Liver (tissue), 9 donors: Measurements from ENCODE around the gene DOCK2. TPM values are rescaled to one million over a fixed set of nuclear protein-coding genes. Genes with fewer than 3 reads are reported as not detected.

ENCODE experiments used
- DNase-seq: peaks from one replicate; pipeline ENCODE4 v3.0.0-alpha.2; 2017; ENCODE audit warnings: low spot score
- H3K27ac ChIP-seq, 2 donors: one replicate each; pipeline ENCODE4 v1.7.0; 2013; ENCODE audit warnings: inconsistent platforms in 2 of 2, low read length in 2 of 2, control low read depth in 1 of 2, low read depth in 1 of 2, mild to moderate bottlenecking in 1 of 2
- H3K27me3 ChIP-seq, 4 donors: one replicate each; pipeline versions ENCODE4 v1.6.1 to v1.7.0; 2013; ENCODE audit warnings: low read length in 3 of 4, inconsistent platforms in 1 of 4, mild to moderate bottlenecking in 1 of 4, moderate library complexity in 1 of 4; ENCODE audit not compliant: control insufficient read depth in 4 of 4, insufficient read depth in 4 of 4
- H3K36me3 ChIP-seq, 4 donors: one replicate each; pipeline versions ENCODE4 v1.6.1 to v1.7.0; 2013; ENCODE audit warnings: low read length in 3 of 4, mild to moderate bottlenecking in 3 of 4, low read depth in 1 of 4, moderate library complexity in 1 of 4; ENCODE audit not compliant: control insufficient read depth in 4 of 4, insufficient read depth in 3 of 4
- H3K4me1 ChIP-seq, 4 donors: one replicate each; pipeline versions ENCODE4 v1.6.1 to v1.7.0; 2013; ENCODE audit warnings: low read length in 3 of 4, mild to moderate bottlenecking in 3 of 4, moderate library complexity in 1 of 4; ENCODE audit not compliant: control insufficient read depth in 4 of 4, insufficient read depth in 4 of 4
- H3K4me3 ChIP-seq, 3 donors: one replicate each; pipeline versions ENCODE4 v1.6.1 to v1.7.0; 2013; ENCODE audit warnings: low read length in 3 of 3, control low read depth in 1 of 3, low read depth in 1 of 3, mild to moderate bottlenecking in 1 of 3
- H3K9ac ChIP-seq, 2 donors: one replicate each; pipeline ENCODE4 v1.7.0; 2013; ENCODE audit warnings: low read length in 2 of 2, mild to moderate bottlenecking in 2 of 2, moderate library complexity in 2 of 2, control low read depth in 1 of 2, low read depth in 1 of 2
- H3K9me3 ChIP-seq, 4 donors: one replicate each; pipeline versions ENCODE4 v1.6.1 to v1.7.0; 2013; ENCODE audit warnings: low read length in 3 of 4; ENCODE audit not compliant: control insufficient read depth in 4 of 4
- ATF3 ChIP-seq: IDR thresholded peaks from 2 replicates; pipeline ENCODE4 v1.6.1; 2016; ENCODE audit warnings: antibody characterized with exemption
- EGR1 ChIP-seq, 2 donors: IDR thresholded peaks; 2 replicates each; pipeline ENCODE4 v1.6.1; 2016 to 2018; ENCODE audit warnings: antibody characterized with exemption in 2 of 2, low read depth in 2 of 2
- FOXA1 ChIP-seq: IDR thresholded peaks from 2 replicates; pipeline ENCODE4 v1.6.1; 2016; ENCODE audit warnings: antibody characterized with exemption
- FOXA2 ChIP-seq: IDR thresholded peaks from 2 replicates; pipeline ENCODE4 v1.6.1; 2016; ENCODE audit warnings: antibody characterized with exemption
- GABPA ChIP-seq, 2 donors: IDR thresholded peaks in 1 of 2; conservative IDR thresholded peaks in 1 of 2; 2 replicates each; pipeline ENCODE4 v1.6.1; 2016; ENCODE audit warnings: antibody characterized with exemption in 2 of 2, mild to moderate bottlenecking in 1 of 2, moderate library complexity in 1 of 2
- HNF4A ChIP-seq, 2 donors: conservative IDR thresholded peaks; 2 replicates each; pipeline ENCODE4 v1.6.1; 2016; ENCODE audit warnings: antibody characterized with exemption in 2 of 2, mild to moderate bottlenecking in 2 of 2
- HNF4G ChIP-seq: IDR thresholded peaks from 2 replicates; pipeline ENCODE4 v1.6.1; 2016; ENCODE audit warnings: antibody characterized with exemption
- JUND ChIP-seq, 2 donors: IDR thresholded peaks; 2 replicates each; pipeline ENCODE4 v1.6.1; 2016; ENCODE audit warnings: antibody characterized with exemption in 2 of 2
- MAX ChIP-seq: IDR thresholded peaks from 2 replicates; pipeline ENCODE4 v1.6.1; 2016; ENCODE audit warnings: antibody characterized with exemption
- NR2F2 ChIP-seq: IDR thresholded peaks from 2 replicates; pipeline ENCODE4 v1.6.1; 2016; ENCODE audit warnings: antibody characterized with exemption
- RAD21 ChIP-seq, 2 donors: IDR thresholded peaks; 2 replicates each; pipeline ENCODE4 v1.6.1; 2016; ENCODE audit warnings: antibody characterized with exemption in 2 of 2, mild to moderate bottlenecking in 2 of 2
- REST ChIP-seq: IDR thresholded peaks from 2 replicates; pipeline ENCODE4 v1.6.1; 2016; ENCODE audit warnings: antibody characterized with exemption, mild to moderate bottlenecking
- RXRA ChIP-seq, 2 donors: IDR thresholded peaks; 2 replicates each; pipeline ENCODE4 v1.6.1; 2017 to 2018; ENCODE audit warnings: antibody characterized with exemption in 2 of 2, mild to moderate bottlenecking in 1 of 2
- SP1 ChIP-seq: IDR thresholded peaks from 2 replicates; pipeline ENCODE4 v1.6.1; 2018; ENCODE audit warnings: antibody characterized with exemption, mild to moderate bottlenecking
- TAF1 ChIP-seq: conservative IDR thresholded peaks from 2 replicates; pipeline ENCODE4 v1.6.1; 2016; ENCODE audit warnings: antibody characterized with exemption, mild to moderate bottlenecking
- YY1 ChIP-seq: IDR thresholded peaks from 2 replicates; pipeline ENCODE4 v1.6.1; 2016; ENCODE audit warnings: antibody characterized with exemption, mild to moderate bottlenecking
- ZBTB33 ChIP-seq: IDR thresholded peaks from 2 replicates; pipeline ENCODE4 v1.6.1; 2016; ENCODE audit warnings: antibody characterized with exemption
- WGBS: extraction: QIAGEN DNeasy Blood & Tissue Kit; methylation state at CpG from one replicate; pipeline ENCODE4 v1.1.7; 2013; 5-methylcytosine and 5-hydroxymethylcytosine counted together
- polyA plus RNA-seq, 2 donors: library from polyadenylated mRNA; stranded (reverse) in 1 of 2; unstranded in 1 of 2; fragments of 200-250 nt in 1 of 2; fragments of >200 nt in 1 of 2; fragmentation: Nextera tagmentation in 1 of 2; extraction: Ambion mirVana in 1 of 2; gene quantifications; one replicate each; pipeline versions ENCODE4 v1.2.1 to v1.2.3, GENCODE V29; 2013 to 2015
- total RNA-seq, 2 donors: library from RNA; depleted of rRNA; stranded (reverse); fragments of >200 nt; gene quantifications; one replicate each; pipeline ENCODE4 v1.2.3, GENCODE V29; 2014
- donor health status: healthy.
- donor health status: healthy.
- donor health status: healthy.
- donor health status: healthy.
- donor health status: healthy.

DOCK2 gene
- total and polyA plus RNA-seq, 4 donors = 2.3 to 26.6 (median 8.2) TPM

- WGBS = 52% methylated on average over 1 of the region's 1 CpG
- Histone ChIP-seq H3K27me3 (peaks cover 0 to 3% (median under 1%) of the 10 kb centered on the region in 4 donors), H3K9me3 (no peaks in the 10 kb centered on the region), H3K4me1 (no peaks in the 10 kb centered on the region), H3K4me3 (no peak overlapping the region), H3K9ac (no peak overlapping the region), H3K36me3 (no peaks in the 10 kb centered on the region), H3K27ac (no peak overlapping the region)
- no peak for DNase-seq
- TF ChIP-seq YY1 = no peak
- no peak for TF ChIP-seq MAX
- TF ChIP-seq FOXA1 = no peak
- no peak for TF ChIP-seq RAD21 (IDR thresholded peaks at IDR 0.05)
- no peak for TF ChIP-seq RXRA (IDR thresholded peaks at IDR 0.05)
- no peak for TF ChIP-seq NR2F2
- no peak for TF ChIP-seq GABPA (IDR thresholded peaks at IDR 0.05 in 1 of 2, conservative IDR thresholded peaks at IDR 0.05 in 1 of 2)
- TF ChIP-seq REST = no peak
- no peak for TF ChIP-seq HNF4G
- TF ChIP-seq TAF1 = no peak
- TF ChIP-seq EGR1 (IDR thresholded peaks at IDR 0.05; ENCODE audit: low read depth in 2 of 2) = no peak
- TF ChIP-seq SP1 = no peak
- no peak for TF ChIP-seq FOXA2
- no peak for TF ChIP-seq ATF3
- TF ChIP-seq ZBTB33 = no peak
- no peak for TF ChIP-seq JUND (IDR thresholded peaks at IDR 0.05)
Measured at GRCh38 chr5:169933127-169933526, 296.1 kb downstream of the DOCK2 start.

GRCh38 chr5:169933616-169934015, 296.5 kb downstream of the DOCK2 start:
- H3K36me3 ChIP-seq = no peaks in the 10 kb centered on the region
- H3K27ac ChIP-seq = no peak overlapping the region
- H3K9ac ChIP-seq = no peak overlapping the region
- peaks cover 0 to 3% (median under 1%) of the 10 kb centered on the region in 4 donors for H3K27me3 ChIP-seq
- TF ChIP-seq ATF3 (no peak), HNF4A (conservative IDR thresholded peaks at IDR 0.05) (no peak), RAD21 (IDR thresholded peaks at IDR 0.05) (no peak), FOXA2 (no peak), MAX (no peak), FOXA1 (no peak), RXRA (IDR thresholded peaks at IDR 0.05) (no peak), JUND (IDR thresholded peaks at IDR 0.05) (no peak)
- H3K9me3 ChIP-seq = no peaks in the 10 kb centered on the region
- H3K4me1 ChIP-seq = no peaks in the 10 kb centered on the region
- no peak for DNase-seq
- H3K4me3 ChIP-seq = no peak overlapping the region
- 71% methylated on average over 7 of the region's 7 CpGs for WGBS
